HL-60 (cell line): ENCODE data around the gene OR12D2.

Experiments used
- GABPA ChIP-seq: IDR thresholded peaks from 2 replicates; pipeline ENCODE4 v1.6.1; 2012; ENCODE audit warnings: low read depth
- POLR2AphosphoS5 ChIP-seq: IDR thresholded peaks from 2 replicates; pipeline ENCODE4 v1.6.1; 2012; ENCODE audit warnings: low read depth
- SPI1 ChIP-seq: IDR thresholded peaks from 2 replicates; pipeline ENCODE4 v1.6.1; 2012; ENCODE audit warnings: low read depth, mild to moderate bottlenecking, borderline replicate concordance
- TF ChIP-seq, protein P1 (sequence below): IDR thresholded peaks from one replicate; pipeline ENCODE4 v1.5.1; 2011; ENCODE audit warnings: low read length, control low read depth, inconsistent platforms; ENCODE audit not compliant: insufficient read depth
- TF ChIP-seq, protein P2 (sequence below): IDR thresholded peaks from 2 replicates; pipeline ENCODE4 v1.6.1; 2012; ENCODE audit warnings: low read depth; ENCODE audit not compliant: insufficient replicate concordance

DNA sequence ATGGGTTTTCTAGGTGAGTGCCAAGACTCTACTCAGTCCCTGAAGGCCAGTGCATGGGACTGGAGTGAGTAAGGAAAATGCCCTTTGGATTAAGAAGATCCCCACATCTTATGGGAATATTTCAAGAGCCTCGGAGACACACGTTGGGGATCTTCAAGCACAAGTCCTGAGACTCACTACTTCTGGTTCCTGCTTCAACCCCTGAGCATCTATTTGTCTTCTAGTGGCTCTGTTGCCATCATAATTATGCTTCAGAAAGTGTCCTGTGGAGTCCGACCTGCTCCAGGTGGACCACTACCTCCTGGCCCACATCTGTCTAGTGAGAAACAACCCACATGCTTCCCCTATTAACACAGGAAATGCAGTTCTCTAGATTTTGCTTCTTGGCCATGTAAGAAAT is 26.7 kb upstream of the OR12D2 start, which contains the start of gene OR5V1:
- TF ChIP-seq, protein P1, sequence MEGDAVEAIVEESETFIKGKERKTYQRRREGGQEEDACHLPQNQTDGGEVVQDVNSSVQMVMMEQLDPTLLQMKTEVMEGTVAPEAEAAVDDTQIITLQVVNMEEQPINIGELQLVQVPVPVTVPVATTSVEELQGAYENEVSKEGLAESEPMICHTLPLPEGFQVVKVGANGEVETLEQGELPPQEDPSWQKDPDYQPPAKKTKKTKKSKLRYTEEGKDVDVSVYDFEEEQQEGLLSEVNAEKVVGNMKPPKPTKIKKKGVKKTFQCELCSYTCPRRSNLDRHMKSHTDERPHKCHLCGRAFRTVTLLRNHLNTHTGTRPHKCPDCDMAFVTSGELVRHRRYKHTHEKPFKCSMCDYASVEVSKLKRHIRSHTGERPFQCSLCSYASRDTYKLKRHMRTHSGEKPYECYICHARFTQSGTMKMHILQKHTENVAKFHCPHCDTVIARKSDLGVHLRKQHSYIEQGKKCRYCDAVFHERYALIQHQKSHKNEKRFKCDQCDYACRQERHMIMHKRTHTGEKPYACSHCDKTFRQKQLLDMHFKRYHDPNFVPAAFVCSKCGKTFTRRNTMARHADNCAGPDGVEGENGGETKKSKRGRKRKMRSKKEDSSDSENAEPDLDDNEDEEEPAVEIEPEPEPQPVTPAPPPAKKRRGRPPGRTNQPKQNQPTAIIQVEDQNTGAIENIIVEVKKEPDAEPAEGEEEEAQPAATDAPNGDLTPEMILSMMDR: no peak
- no peak for TF ChIP-seq POLR2AphosphoS5
- TF ChIP-seq, protein P2, sequence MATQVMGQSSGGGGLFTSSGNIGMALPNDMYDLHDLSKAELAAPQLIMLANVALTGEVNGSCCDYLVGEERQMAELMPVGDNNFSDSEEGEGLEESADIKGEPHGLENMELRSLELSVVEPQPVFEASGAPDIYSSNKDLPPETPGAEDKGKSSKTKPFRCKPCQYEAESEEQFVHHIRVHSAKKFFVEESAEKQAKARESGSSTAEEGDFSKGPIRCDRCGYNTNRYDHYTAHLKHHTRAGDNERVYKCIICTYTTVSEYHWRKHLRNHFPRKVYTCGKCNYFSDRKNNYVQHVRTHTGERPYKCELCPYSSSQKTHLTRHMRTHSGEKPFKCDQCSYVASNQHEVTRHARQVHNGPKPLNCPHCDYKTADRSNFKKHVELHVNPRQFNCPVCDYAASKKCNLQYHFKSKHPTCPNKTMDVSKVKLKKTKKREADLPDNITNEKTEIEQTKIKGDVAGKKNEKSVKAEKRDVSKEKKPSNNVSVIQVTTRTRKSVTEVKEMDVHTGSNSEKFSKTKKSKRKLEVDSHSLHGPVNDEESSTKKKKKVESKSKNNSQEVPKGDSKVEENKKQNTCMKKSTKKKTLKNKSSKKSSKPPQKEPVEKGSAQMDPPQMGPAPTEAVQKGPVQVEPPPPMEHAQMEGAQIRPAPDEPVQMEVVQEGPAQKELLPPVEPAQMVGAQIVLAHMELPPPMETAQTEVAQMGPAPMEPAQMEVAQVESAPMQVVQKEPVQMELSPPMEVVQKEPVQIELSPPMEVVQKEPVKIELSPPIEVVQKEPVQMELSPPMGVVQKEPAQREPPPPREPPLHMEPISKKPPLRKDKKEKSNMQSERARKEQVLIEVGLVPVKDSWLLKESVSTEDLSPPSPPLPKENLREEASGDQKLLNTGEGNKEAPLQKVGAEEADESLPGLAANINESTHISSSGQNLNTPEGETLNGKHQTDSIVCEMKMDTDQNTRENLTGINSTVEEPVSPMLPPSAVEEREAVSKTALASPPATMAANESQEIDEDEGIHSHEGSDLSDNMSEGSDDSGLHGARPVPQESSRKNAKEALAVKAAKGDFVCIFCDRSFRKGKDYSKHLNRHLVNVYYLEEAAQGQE: no peak
- TF ChIP-seq SPI1: no peak
- no peak for TF ChIP-seq GABPA
